Measurements from ENCODE around the gene EPO. TPM values are rescaled to one million over a fixed set of nuclear protein-coding genes. Genes with fewer than 3 reads are reported as not detected.

Gene EPO
- polyA plus RNA-seq, 2 of the 4 experiments (the other 2 are of a cell fraction), result not detected

DNA sequence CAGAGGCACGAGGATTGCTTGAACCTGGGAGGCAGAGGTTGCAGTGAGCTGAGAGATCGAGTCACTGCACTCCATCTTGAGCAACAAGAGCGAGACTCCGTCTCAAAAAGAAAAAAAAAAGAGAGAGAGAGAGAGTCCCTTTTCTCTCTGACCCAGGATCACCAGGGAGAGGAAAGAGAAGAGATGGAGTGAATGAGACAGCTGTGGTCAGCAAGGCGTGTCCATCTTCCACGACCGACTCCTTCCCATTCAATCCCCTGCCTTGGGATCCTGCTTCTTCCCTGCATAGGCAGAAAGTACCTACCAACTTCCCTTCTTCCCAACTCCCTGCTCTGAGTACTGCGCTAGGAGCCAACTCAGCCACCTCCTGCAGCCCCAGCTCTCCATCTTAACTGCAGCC lies 7.9 kb downstream of the EPO start:
- TF ChIP-seq JUNB (IDR thresholded peaks at IDR 0.05) (no peak), FOXS1 (CRISPR knock-in tag; IDR thresholded peaks at IDR 0.05) (no peak), ESRRA (IDR thresholded peaks at IDR 0.05; ENCODE audit: borderline replicate concordance, low read length) (no peak), ZFP36 (IDR thresholded peaks at IDR 0.05; ENCODE audit: borderline replicate concordance, partially characterized antibody) (no peak), ZSCAN20 (CRISPR knock-in tag; IDR thresholded peaks at IDR 0.05) (no peak), TFCP2L1 (CRISPR knock-in tag; IDR thresholded peaks at IDR 0.05) (no peak), POLR2A (IDR thresholded peaks at IDR 0.05; ENCODE audit: low read length) (no peak), CTCF (IDR thresholded peaks at IDR 0.05) (no peak), BHLHE40 (IDR thresholded peaks at IDR 0.05; ENCODE audit: low read depth, low read length) (no peak), NFE2L2 (conservative IDR thresholded peaks at IDR 0.05; ENCODE audit: low read length) (no peak), NR3C1 (IDR thresholded peaks at IDR 0.05) (no peak), EHMT2 (IDR thresholded peaks at IDR 0.05; ENCODE audit: low read depth) (no peak), FOSL2 (IDR thresholded peaks at IDR 0.05) (no peak), FOSL2 (CRISPR knock-in tag; IDR thresholded peaks at IDR 0.05) (no peak), JUN (IDR thresholded peaks at IDR 0.05) (no peak), CBX2 (IDR thresholded peaks at IDR 0.05; ENCODE audit: borderline replicate concordance, low read depth) (no peak), RAD21 (conservative IDR thresholded peaks at IDR 0.05 in 1 of 2, IDR thresholded peaks at IDR 0.05 in 1 of 2) (no peak)
- TF ChIP-seq, protein P1, sequence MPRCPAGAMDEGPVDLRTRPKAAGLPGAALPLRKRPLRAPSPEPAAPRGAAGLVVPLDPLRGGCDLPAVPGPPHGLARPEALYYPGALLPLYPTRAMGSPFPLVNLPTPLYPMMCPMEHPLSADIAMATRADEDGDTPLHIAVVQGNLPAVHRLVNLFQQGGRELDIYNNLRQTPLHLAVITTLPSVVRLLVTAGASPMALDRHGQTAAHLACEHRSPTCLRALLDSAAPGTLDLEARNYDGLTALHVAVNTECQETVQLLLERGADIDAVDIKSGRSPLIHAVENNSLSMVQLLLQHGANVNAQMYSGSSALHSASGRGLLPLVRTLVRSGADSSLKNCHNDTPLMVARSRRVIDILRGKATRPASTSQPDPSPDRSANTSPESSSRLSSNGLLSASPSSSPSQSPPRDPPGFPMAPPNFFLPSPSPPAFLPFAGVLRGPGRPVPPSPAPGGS (IDR thresholded peaks at IDR 0.05), result no peak
- TF ChIP-seq, protein P2, sequence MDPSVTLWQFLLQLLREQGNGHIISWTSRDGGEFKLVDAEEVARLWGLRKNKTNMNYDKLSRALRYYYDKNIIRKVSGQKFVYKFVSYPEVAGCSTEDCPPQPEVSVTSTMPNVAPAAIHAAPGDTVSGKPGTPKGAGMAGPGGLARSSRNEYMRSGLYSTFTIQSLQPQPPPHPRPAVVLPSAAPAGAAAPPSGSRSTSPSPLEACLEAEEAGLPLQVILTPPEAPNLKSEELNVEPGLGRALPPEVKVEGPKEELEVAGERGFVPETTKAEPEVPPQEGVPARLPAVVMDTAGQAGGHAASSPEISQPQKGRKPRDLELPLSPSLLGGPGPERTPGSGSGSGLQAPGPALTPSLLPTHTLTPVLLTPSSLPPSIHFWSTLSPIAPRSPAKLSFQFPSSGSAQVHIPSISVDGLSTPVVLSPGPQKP (IDR thresholded peaks at IDR 0.05; ENCODE audit: low read depth, low read length), result no peak
- no peak for ATAC-seq
- no peaks in the 10 kb centered on the region for H3K9me3 ChIP-seq
- H3K27ac ChIP-seq, result no peak overlapping the region
- peaks cover 23% of the 10 kb centered on the region for H3K4me1 ChIP-seq
- POLR2A ChIA-PET, result no interaction called here
- FAIRE-seq, result no peak
- no peak overlapping the region for H3K4me2 ChIP-seq
- H3K4me3 ChIP-seq, result no peak overlapping the region
- WGBS (ENCODE audit: missing lambda C conversion rate), result 67% methylated on average over 8 of the region's 8 CpGs
- CTCF ChIA-PET, result interaction anchor here (1.1 to 19.8 kb wide), 8 partner anchors 9 to 167 kb away, joined by 3 to 280 read pairs (median 4); partner anchors contain the start of genes ACHE, POP7 and SLC12A9
- DNase-seq (ENCODE audit: low read depth in 1 of 2, low spot score in 1 of 2), result no peak

DNA sequence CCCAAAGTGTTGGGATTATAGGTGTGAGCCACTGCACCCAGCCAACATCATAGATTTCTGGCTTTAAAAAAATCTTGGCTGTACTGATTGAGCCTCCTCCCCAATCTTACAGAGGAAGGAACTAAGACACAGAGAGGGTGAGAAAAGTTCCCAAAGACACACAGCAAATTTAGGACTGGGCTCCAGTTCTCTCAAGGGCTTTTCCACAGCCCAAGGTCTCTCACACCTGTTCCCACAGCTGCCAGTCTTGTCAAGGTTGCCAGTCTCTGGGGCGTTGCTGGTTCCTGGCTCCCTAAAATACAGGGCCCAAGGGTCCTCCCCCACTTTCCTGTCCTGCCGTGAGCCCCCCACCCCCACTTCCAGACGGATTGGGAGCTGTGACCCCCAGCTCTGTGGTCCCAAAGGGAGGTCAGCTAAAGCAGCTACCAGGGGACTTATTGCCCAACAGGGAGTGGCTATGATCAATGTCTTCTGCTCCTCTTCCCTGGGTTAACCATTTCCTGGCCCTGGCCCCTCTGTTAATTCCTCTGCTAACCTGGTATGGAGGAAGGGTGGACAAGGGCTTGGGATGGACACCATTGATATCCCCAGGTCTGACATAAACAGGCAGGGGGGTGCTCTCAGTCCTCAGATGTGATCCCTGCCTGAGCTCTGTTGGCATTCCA lies 10.0 kb downstream of the EPO start:
- POLR2A ChIA-PET, result no interaction called here
- Histone ChIP-seq H3K27ac (no peak overlapping the region), H3K4me3 (no peak overlapping the region), H3K9me3 (no peaks in the 10 kb centered on the region), H3K4me2 (no peak overlapping the region), H3K4me1 (peaks cover 23% of the 10 kb centered on the region)
- FAIRE-seq (no peak), DNase-seq (ENCODE audit: low read depth in 1 of 2, low spot score in 1 of 2) (no peak), ATAC-seq (no peak)
- 70% methylated on average over 1 of the region's 3 CpGs for WGBS (ENCODE audit: missing lambda C conversion rate)
- CTCF ChIA-PET, result interaction anchor here (0.5 to 19.8 kb wide), 9 partner anchors 10 to 785 kb away, joined by 3 to 266 read pairs (median 5); partner anchors contain the start of genes EPO, POP7 and SLC12A9
- TF ChIP-seq RARB (CRISPR knock-in tag; IDR thresholded peaks at IDR 0.05) (no peak), POLR2AphosphoS2 (conservative IDR thresholded peaks at IDR 0.05; ENCODE audit: low read length) (no peak), EHMT2 (IDR thresholded peaks at IDR 0.05; ENCODE audit: low read depth) (no peak), CTCF (IDR thresholded peaks at IDR 0.05) (no peak), MYC (IDR thresholded peaks at IDR 0.05; ENCODE audit: borderline replicate concordance, low read length) (no peak), HOXB5 (CRISPR knock-in tag; IDR thresholded peaks at IDR 0.05) (no peak), ZFP36 (IDR thresholded peaks at IDR 0.05; ENCODE audit: borderline replicate concordance, partially characterized antibody) (no peak), RCOR1 (IDR thresholded peaks at IDR 0.05; ENCODE audit: low read depth, low read length) (no peak)
- TF ChIP-seq, protein P3, sequence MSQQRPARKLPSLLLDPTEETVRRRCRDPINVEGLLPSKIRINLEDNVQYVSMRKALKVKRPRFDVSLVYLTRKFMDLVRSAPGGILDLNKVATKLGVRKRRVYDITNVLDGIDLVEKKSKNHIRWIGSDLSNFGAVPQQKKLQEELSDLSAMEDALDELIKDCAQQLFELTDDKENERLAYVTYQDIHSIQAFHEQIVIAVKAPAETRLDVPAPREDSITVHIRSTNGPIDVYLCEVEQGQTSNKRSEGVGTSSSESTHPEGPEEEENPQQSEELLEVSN (IDR thresholded peaks at IDR 0.05; ENCODE audit: borderline replicate concordance, low read depth), result no peak
- TF ChIP-seq, protein P4, sequence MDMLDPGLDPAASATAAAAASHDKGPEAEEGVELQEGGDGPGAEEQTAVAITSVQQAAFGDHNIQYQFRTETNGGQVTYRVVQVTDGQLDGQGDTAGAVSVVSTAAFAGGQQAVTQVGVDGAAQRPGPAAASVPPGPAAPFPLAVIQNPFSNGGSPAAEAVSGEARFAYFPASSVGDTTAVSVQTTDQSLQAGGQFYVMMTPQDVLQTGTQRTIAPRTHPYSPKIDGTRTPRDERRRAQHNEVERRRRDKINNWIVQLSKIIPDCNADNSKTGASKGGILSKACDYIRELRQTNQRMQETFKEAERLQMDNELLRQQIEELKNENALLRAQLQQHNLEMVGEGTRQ (IDR thresholded peaks at IDR 0.05), result no peak
- TF ChIP-seq, protein P5, sequence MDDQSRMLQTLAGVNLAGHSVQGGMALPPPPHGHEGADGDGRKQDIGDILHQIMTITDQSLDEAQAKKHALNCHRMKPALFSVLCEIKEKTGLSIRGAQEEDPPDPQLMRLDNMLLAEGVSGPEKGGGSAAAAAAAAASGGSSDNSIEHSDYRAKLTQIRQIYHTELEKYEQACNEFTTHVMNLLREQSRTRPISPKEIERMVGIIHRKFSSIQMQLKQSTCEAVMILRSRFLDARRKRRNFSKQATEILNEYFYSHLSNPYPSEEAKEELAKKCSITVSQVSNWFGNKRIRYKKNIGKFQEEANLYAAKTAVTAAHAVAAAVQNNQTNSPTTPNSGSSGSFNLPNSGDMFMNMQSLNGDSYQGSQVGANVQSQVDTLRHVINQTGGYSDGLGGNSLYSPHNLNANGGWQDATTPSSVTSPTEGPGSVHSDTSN (IDR thresholded peaks at IDR 0.05), result no peak

Data from A549 (cell line).